OCI-M2 (cell line): Measurements from ENCODE around the gene SLC25A17.
"Not testable (repeated sequence)": the region's sequence is repeated elsewhere in the genome, so short reads cannot be mapped to it uniquely, and the experiment has no call there.

Experiments
- DNase-seq: peaks from one replicate; lab custom pipeline; 2025; ENCODE audit not compliant: unreplicated experiment; lab: John Stamatoyannopoulos, UW

SLC25A17 gene

DNA sequence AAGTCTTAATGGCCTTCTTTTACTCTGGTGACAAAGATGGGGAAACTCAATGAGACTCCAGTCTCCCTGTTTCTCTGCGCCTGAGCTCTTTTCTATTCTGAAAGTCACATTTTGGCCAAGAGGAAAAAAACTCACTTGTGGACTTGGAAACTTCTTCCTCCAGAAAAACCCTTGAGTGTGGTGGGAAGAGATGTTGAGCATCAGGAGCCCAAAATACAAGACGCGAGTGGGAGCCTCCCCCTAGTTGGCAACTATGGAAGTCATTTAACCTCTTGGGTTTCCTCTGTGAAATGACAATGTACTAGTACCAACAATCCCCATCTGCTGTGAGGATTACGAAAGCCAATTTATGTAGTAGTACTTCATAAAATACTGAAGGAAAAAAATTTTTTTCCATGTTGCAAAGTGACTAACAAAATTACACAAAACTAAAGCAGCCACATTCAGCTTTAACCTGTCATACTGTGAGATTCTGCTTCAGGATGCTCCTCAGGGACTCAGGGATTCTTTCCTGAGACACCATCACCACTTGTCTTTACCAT lies 524 bp upstream of the SLC25A17 start:
- DNase-seq, result no peak

- DNase-seq, result no peak
Observed at GRCh38 chr22:40818192-40818746, 877 bp downstream of the SLC25A17 start.

DNA sequence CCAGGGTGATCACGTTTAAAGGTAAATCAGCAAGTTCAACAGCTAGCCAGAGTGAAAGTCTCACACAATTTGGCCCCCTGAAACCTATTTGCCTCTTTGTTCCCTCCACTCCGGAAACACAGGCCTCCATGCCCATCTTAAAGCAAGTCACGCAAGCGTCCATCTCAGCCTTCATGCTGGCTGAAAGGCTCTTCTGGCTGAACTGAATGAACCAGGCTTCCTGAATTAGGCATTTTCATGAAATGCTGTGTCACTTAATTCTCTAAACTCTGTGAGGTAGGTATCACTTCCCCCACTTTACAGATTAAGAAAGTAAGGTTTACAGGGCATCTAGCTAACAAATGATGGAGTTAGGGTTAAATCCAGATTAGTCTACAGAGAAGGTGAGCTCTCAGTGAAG lies 1.4 kb downstream of the SLC25A17 start:
- DNase-seq, result no peak

GRCh38 chr22:40813912-40814315 lies 5.2 kb downstream of the SLC25A17 start:
- DNase-seq, result peak; percentile 67

DNA sequence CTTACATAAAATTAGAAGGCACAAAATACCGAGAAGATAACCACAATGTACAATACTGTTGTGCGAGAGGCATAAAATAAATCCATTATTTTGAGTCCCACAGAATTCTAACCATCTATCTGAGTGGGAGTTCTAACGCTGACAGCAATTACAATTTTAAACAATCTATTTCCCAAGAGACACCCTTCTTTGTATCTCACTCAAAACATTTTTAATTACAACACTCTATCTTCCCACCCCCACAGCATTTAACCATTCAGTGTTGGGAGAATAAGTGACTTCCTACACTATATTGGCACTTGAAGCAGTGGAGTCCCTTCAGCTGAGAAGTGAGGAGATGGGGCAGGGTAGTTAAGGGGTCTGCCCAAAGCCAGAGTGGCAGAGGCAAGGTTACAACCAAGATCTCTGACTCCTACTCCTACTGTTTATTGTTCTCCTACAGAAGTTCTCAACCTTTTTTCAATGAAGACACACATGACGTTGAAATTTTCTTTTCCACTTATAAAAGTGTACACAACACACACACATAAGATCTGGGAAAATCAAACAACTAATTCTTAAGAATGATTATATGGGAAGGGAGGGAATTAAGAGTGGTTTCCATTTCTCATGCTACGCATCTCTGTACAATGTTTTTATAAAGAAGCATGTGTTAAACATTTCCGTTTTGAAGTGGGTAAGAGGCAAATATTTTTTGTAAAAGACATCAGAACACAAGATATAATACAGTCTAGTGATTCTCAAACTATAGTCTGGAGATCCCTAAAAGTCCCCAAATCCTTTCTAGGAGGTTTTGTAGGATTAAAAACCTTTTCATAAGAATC lies 10.9 kb downstream of the SLC25A17 start:
- DNase-seq, result no peak

GRCh38 chr22:40806711-40807110 lies 12.4 kb downstream of the SLC25A17 start:
- DNase-seq, result no peak

- DNase-seq, result no peak
Observed at GRCh38 chr22:40805699-40806203, 13.4 kb downstream of the SLC25A17 start.

GRCh38 chr22:40805239-40805638 lies 13.9 kb downstream of the SLC25A17 start:
- no peak for DNase-seq

DNA sequence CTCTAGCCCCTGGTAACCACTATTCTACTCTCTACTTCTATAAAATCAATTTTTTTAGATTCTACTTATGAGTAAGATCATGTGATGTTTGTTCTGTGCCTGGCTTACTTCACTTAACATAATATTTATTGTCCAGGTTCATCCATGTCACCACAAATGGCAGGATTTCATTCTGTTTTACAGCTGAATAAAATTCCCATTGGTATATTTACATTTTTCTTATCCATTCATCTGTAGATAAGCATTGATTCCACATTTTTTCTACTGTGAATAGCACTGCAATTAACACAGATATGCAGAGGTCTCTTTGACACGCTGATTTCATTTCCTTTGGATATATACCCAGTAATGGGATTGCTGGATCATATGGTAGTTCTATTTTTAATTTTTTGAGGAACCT lies 15.8 kb downstream of the SLC25A17 start:
- no peak for DNase-seq

- no peak for DNase-seq
Observed at GRCh38 chr22:40799008-40799407, 20.1 kb downstream of the SLC25A17 start.

DNA sequence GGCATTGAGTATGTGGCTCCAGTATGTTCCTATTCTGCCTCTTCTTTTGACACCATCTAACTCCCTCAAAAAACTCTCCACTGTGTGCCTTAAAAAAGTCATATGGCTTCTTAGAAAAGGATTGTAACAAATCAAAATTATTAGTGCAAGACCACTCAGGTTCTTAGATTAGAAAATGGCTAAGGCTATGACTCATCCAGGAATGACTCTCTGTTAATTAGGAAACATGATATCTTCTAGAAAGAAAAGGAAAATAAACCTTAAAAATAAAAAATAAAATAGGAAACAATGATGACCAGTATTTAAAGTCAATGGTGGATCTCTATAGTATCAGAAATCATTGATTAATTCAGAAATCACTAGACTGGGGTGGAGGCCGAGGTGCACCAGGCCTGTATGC lies 21.7 kb downstream of the SLC25A17 start:
- DNase-seq, result no peak

DNA sequence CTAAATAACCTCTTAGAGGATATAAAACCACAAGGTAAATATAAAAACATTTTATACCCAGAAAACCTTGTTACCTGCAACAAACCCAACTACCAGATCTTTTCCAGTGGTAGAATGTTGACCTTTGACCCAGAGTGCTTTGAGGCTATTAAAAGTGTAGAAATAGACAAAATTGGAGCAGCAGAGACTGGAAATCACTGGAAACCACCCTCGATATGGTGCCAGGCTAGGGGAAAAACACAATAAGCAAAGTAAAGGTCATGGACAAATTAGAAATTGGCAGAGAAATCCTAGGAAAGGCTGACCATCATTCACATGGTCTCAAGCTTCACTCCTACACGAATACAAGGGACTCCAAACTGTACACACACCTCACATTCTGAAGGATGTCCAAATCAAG lies 26.7 kb downstream of the SLC25A17 start:
- DNase-seq, result no peak

- no peak for DNase-seq
Observed at GRCh38 chr22:40791241-40791640, 27.9 kb downstream of the SLC25A17 start.

DNA sequence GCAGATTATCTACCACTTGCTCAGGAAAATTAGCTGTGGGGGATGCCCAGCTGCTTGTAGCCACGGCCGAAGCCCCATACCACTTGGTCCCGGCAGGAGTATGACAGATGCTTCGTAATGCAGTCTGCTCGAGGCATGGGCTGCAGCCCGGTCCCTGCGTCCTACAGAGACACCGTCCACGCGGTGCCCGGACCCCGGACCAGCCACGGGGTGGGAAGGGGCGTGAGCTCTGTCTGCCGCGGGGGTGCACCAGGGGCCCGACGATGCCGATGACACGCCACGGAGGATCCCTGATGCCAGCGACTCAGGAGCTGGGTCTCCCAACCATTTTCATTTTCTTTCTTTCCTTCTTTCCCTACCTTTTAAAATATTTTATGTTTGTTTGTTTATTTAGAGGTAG lies 30.0 kb downstream of the SLC25A17 start:
- no peak for DNase-seq

- DNase-seq, result no peak
Observed at GRCh38 chr22:40782521-40782920, 36.6 kb downstream of the SLC25A17 start.

DNA sequence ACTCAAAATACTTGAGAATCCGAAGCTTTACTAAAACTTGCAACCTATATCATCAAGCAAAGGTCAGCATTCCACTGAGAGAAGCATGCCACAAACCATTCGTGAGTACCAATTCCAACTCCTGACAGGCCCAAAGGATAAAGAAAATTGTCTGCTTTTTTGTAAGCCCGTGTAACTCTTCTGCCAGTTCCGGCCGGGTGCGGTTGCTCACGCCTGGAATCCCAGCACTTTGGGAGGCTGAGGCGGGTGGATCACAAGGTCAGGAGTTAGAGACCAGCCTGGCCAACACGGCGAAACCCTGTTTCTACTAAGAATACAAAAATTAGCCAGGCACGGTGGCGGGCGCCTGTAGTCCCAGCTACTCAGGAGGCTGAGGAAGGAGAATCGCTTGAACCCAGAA lies 37.4 kb downstream of the SLC25A17 start:
- not testable (repeated sequence) for DNase-seq

DNA sequence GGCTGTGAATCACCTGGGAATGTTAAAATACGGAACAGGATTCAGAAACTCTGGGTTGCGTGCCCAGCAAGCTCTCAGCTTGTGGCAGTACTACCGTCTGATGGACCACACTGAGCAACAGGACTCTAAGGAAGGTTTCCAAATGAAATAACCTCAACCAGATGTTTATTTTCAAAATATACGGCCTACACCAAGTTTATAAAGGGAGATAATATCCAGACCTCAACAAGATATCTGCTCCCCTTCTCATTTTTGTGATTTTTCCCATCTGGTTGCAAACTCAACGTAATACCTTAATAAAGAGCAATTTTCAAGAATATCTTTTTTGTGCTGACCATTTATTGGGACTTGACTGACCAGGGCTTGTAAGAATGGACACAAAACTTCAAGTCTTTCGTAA lies 49.4 kb downstream of the SLC25A17 start:
- DNase-seq, result no peak

DNA sequence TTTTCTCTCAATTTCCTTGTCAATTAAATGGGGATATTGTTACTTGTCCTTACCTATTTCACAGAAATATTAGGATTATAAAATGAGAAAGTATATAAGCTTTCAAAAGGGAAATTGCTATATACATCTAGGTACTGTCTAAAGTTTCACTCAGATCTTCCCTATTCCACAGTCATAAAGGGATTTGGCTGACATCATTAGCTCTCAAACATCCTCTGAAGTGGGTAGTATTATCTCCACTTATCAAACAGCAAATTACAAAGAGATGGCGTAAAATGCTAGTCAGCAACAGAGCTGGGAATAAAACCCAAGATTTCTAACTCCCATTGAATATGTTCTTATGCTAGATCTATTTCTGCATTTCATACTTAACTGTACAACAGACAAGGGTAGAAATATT lies 50.9 kb downstream of the SLC25A17 start:
- DNase-seq, result no peak

DNA sequence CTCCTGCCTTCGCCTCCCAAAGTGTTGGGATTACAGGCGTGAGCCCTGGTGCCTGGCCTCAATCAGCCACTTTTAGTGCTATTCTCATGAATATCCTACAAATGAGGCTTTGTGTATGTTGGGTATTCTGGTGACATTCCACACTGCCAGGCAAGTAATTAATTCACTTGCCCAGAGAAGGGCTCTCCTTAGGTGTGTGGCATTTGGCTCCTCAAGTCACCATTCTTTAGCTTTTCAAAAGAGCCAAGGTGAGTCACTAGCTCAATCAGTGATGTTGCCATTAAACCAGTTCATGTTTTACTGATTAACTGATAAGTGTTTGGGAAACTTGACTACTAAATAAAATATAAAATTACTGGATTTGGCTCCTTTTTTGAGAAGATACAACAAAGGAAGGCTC lies 52.2 kb downstream of the SLC25A17 start:
- no peak for DNase-seq

DNA sequence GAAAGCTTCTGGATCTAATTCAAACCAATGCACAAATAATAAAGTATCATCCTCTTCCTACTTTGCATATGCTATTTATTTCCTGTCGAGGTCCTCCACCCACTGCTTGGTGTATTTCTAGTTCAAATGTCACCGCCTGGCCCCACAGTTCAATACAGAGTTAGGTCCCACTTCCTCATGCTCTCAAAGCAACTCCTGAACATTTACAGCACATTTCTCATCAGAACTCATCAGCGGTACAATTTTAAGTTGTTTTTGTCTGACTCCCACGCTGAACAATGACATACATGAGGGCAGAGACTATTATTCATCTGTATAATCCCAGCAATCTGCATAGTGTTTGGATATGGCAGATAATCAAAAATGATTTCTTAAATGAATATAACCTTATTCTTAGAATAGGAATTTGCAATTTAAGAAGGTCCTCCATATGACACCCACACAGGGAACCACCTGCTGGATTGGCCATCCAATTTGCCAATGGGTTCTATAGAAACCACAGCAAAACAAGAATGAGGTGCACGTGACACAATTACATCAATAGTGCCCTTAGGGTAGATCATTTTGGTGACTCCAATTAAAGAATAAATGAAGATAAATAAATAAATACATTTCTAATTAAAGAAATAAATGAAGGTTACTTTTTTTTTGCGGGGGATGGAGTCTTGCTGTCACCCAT lies 54.2 kb downstream of the SLC25A17 start:
- DNase-seq, result no peak

- no peak for DNase-seq
Observed at GRCh38 chr22:40759294-40759840, 59.8 kb downstream of the SLC25A17 start.
